Caco-2 (cell line): ENCODE results near the gene GDF15. TPM values are rescaled to one million over a fixed set of nuclear protein-coding genes. Genes with fewer than 3 reads are reported as not detected.

Source experiments
- BruUV-seq: library from RNA; stranded (reverse); fragments of 400-500 nt; replicated peaks from 2 replicates; lab custom pipeline; 2021; lab: Mats Ljungman, UMichigan
- CTCF ChIA-PET: fragments of 300-600 bp; sonication (Branson Sonifier 250); formaldehyde crosslinking; loops from one replicate; lab custom pipeline; 2022; ENCODE audit warnings: antibody characterized with exemption; lab: Charles Lee
- POLR2A ChIA-PET: fragments of 300-600 bp; sonication (Branson Sonifier 250); formaldehyde crosslinking; loops from one replicate; lab custom pipeline; 2022; ENCODE audit warnings: antibody characterized with exemption; lab: Charles Lee
- DNase-seq, 2 experiments: peaks; one replicate each; pipeline versions ENCODE4 v3.0.0 to v3.0.0-alpha.2; 2020 to 2022
- H3K27me3 ChIP-seq: replicated peaks from 2 replicates; pipeline ENCODE4 v1.6.0; 2011; ENCODE audit warnings: low read length; ENCODE audit not compliant: control insufficient read depth, insufficient read depth
- H3K36me3 ChIP-seq: 2 replicates; pipeline ENCODE4 v1.5.1; 2011; ENCODE audit warnings: low read length; ENCODE audit not compliant: control insufficient read depth, insufficient read depth
- H3K4me1 ChIP-seq: fragments of 250-450 bp; sonication (Bioruptor Pico); 2 replicates; pipeline ENCODE4 v1.5.1; 2020; ENCODE audit warnings: mild to moderate bottlenecking
- H3K4me3 ChIP-seq: 2 replicates; pipeline ENCODE4 v1.5.1; 2011; ENCODE audit warnings: low read depth, mild to moderate bottlenecking, control low read depth, low read length
- H3K9me3 ChIP-seq: fragments of 250-450 bp; sonication (Bioruptor Pico); 2 replicates; pipeline ENCODE4 v1.5.1; 2020; ENCODE audit warnings: mild to moderate bottlenecking, moderate library complexity
- H3K27ac Mint-ChIP-seq: one replicate; pipeline ENCODE4 v1.8.0; 2022; ENCODE audit warnings: mixed read lengths; ENCODE audit not compliant: unreplicated experiment
- H3K27me3 Mint-ChIP-seq: one replicate; pipeline ENCODE4 v1.8.0; 2022; ENCODE audit warnings: mixed read lengths; ENCODE audit not compliant: insufficient read depth, unreplicated experiment
- H3K36me3 Mint-ChIP-seq: one replicate; pipeline ENCODE4 v1.8.0; 2022; ENCODE audit warnings: mild to moderate bottlenecking, mixed read lengths; ENCODE audit not compliant: insufficient read depth, unreplicated experiment
- H3K4me1 Mint-ChIP-seq: one replicate; pipeline ENCODE4 v1.8.0; 2022; ENCODE audit warnings: low read depth, mixed read lengths; ENCODE audit not compliant: unreplicated experiment
- H3K4me3 Mint-ChIP-seq: one replicate; pipeline ENCODE4 v1.8.0; 2022; ENCODE audit warnings: mild to moderate bottlenecking, moderate library complexity, mixed read lengths; ENCODE audit not compliant: unreplicated experiment
- H3K9me3 Mint-ChIP-seq: one replicate; pipeline ENCODE4 v1.8.0; 2022; ENCODE audit warnings: mixed read lengths; ENCODE audit not compliant: unreplicated experiment
- intact Hi-C: fragments of 100-400 bp; cut with micrococcal nuclease; formaldehyde crosslinking; loops from one replicate; pipeline ENCODE4 v1.10.0; 2022; ENCODE audit not compliant: unreplicated experiment
- total RNA-seq: library from RNA; stranded (reverse); gene quantifications from 2 replicates; pipeline ENCODE4 v1.2.3, GENCODE V29; 2022
- TF ChIP-seq, protein P1 (sequence below), 2 experiments: fragments of 200-600 bp in 1 of 2; IDR thresholded peaks; 1 replicate in 1 of 2; 2 replicates in 1 of 2; pipeline versions ENCODE4 v1.5.1 to v1.8.0; 2011 to 2022; ENCODE audit warnings: antibody characterized with exemption in 1 of 2, control low read depth in 1 of 2, inconsistent platforms in 1 of 2, low read depth in 1 of 2, low read length in 1 of 2, mild to moderate bottlenecking in 1 of 2, moderate library complexity in 1 of 2; ENCODE audit not compliant: insufficient read depth in 1 of 2, severe bottlenecking in 1 of 2, unreplicated experiment in 1 of 2

The GDF15 gene
- total RNA-seq, 1 experiment from 2014 or later: 56.1 TPM

DNA sequence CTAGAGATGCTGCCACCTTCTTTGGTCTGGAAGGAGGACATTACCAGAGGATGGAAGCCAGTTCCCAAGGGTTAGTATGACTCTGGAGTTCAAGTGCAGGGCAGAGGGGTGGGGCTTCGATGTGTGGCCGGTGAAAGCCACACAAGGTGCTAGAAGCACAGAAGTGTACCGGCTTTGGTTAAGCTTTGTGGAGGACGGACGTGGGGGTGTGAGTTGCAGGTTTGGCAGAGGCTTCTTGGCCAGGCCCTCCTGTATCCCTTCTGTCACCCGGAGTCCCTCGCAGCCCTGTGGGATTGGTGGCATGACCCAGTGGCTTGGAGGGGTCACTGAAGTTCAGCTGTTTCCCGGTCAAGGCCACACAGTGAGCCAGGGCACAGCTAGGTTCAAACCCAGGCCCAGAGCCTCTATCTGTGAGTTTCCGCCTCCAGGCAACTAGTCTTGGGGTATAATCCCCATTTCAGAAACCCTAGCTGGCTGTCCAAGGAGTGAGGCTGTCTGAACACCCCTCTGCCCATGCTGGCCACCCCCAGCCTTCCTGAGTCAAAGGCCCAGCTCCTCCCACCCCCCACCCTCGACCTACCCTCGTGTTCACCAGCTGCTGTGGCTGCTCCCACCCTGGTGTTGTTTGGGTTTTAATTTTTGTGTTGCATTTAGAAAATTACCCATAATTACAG, 28.7 kb downstream of the GDF15 start:
- Histone ChIP-seq H3K4me3 (no peak overlapping the region), H3K4me1 (peaks cover 21% of the 10 kb centered on the region), H3K9me3 (no peaks in the 10 kb centered on the region), H3K27me3 (no peaks in the 10 kb centered on the region), H3K36me3 (no peaks in the 10 kb centered on the region)
- ChIA-PET CTCF (interaction anchor here (0.6 to 1.3 kb wide), 3 partner anchors 13 to 86 kb away, joined by 3 to 11 read pairs (median 5); partner anchors contain the start of gene GDF15), POLR2A (interaction anchor here (0.5 to 1.3 kb wide), 3 partner anchors 29 to 140 kb away, joined by 3 to 14 read pairs (median 3); partner anchors contain the start of genes GDF15, IQCN and JUND)
- H3K27ac Mint-ChIP-seq: no peak overlapping the region
- peaks cover 12% of the 10 kb centered on the region for H3K36me3 Mint-ChIP-seq
- peaks cover 6% of the 10 kb centered on the region for H3K4me1 Mint-ChIP-seq
- intact Hi-C loops: no loop called here
- no peaks in the 10 kb centered on the region for H3K9me3 Mint-ChIP-seq
- no peak overlapping the region for H3K4me3 Mint-ChIP-seq
- no peak for DNase-seq
- TF ChIP-seq, protein P1, sequence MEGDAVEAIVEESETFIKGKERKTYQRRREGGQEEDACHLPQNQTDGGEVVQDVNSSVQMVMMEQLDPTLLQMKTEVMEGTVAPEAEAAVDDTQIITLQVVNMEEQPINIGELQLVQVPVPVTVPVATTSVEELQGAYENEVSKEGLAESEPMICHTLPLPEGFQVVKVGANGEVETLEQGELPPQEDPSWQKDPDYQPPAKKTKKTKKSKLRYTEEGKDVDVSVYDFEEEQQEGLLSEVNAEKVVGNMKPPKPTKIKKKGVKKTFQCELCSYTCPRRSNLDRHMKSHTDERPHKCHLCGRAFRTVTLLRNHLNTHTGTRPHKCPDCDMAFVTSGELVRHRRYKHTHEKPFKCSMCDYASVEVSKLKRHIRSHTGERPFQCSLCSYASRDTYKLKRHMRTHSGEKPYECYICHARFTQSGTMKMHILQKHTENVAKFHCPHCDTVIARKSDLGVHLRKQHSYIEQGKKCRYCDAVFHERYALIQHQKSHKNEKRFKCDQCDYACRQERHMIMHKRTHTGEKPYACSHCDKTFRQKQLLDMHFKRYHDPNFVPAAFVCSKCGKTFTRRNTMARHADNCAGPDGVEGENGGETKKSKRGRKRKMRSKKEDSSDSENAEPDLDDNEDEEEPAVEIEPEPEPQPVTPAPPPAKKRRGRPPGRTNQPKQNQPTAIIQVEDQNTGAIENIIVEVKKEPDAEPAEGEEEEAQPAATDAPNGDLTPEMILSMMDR (IDR thresholded peaks at IDR 0.05; ENCODE audit: insufficient read depth in 1 of 2, low read depth in 1 of 2, low read length in 1 of 2, severe bottlenecking in 1 of 2, unreplicated experiment in 1 of 2): no peak
- H3K27me3 Mint-ChIP-seq: no peaks in the 10 kb centered on the region
- BruUV-seq: no TSS peak

DNA sequence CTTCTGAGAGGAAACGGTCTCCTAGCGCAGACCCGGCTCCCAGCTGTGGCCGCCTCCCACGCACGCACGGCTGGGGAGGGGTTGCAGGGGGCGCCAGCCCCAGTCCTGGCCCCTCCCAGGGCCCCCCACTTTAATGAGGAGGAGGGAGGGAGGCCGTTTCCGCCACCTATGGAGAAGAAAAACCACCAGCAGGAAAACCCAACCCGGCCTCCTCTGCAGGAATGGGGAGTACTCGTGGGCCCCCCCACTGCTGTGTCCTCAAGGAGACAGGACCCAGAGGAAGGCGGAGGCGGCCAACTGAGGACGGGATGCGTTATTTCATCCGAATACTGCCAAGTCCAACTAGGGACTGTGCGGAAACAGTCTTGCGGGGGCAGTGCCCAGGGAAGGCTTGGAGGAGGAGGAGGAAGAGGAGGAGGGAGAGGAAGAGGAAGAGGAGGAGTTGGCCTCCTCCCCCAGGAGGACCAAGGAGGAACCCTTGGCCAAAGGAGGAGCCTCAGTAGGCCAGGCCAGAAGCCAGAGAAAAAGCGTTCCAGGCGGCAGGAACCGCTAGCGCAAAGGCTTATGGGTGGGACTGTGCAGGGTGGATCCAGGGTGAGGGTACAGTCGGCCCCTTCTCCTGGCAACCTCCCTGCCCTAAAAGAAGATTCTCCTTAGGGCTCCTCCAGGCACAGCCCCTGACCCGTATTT, 29.4 kb downstream of the GDF15 start:
- TF ChIP-seq, protein P1 (IDR thresholded peaks at IDR 0.05; ENCODE audit: insufficient read depth in 1 of 2, low read depth in 1 of 2, low read length in 1 of 2, severe bottlenecking in 1 of 2, unreplicated experiment in 1 of 2): no peak
- Mint-ChIP-seq H3K36me3 (peaks cover 16% of the 10 kb centered on the region), H3K27me3 (no peaks in the 10 kb centered on the region), H3K4me3 (peak overlapping the region; percentile 19), H3K27ac (peak overlapping the region; percentile 34), H3K9me3 (no peaks in the 10 kb centered on the region), H3K4me1 (peaks cover 3% of the 10 kb centered on the region)
- Histone ChIP-seq H3K9me3 (no peaks in the 10 kb centered on the region), H3K36me3 (no peaks in the 10 kb centered on the region), H3K27me3 (no peaks in the 10 kb centered on the region), H3K4me1 (peaks cover 23% of the 10 kb centered on the region), H3K4me3 (no peak overlapping the region)
- ChIA-PET POLR2A (no interaction called here), CTCF (interaction anchor here (0.6 to 1.0 kb wide), 2 partner anchors 14 to 30 kb away, joined by 3 to 5 read pairs; partner anchors contain the start of gene GDF15)
- intact Hi-C loops: no loop called here
- BruUV-seq: no TSS peak
- DNase-seq: no peak

DNA sequence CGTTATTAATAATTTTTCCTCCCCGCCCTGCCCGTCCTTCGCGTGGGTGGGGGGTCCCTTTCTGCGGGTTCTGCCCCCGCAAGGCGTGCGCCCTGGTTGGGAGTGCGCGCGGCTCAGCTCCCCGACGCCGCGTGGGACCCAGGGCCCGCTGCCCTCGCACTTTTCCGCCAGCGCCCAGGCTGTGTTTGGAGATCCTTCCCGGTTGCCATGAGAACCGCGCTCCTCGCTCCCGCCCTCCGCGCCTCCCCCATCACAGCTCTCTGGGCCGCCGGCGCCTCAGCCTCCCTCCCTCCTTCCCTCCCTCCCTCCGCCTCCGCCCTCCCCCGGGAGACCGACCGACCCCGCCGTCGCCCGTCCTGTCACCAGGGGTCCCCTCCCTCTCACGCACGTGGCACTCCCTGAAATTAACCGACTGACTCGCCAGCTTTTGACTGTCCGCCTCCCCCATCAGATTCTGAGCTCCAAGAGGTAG, 30.9 kb downstream of the GDF15 start:
- ChIA-PET CTCF (interaction anchor here (0.7 to 1.8 kb wide), 8 partner anchors 15 to 139 kb away, joined by 3 to 11 read pairs (median 4); partner anchors contain the start of gene GDF15), POLR2A (interaction anchor here (0.5 to 4.0 kb wide), 9 partner anchors 15 to 192 kb away, joined by 3 to 32 read pairs (median 4); partner anchors contain the start of genes JUND and LSM4)
- no peaks in the 10 kb centered on the region for H3K4me1 Mint-ChIP-seq
- H3K4me3 Mint-ChIP-seq: peak overlapping the region; percentile 89
- no peaks in the 10 kb centered on the region for H3K27me3 Mint-ChIP-seq
- H3K27me3 ChIP-seq: no peaks in the 10 kb centered on the region
- intact Hi-C loops: no loop called here
- peak; percentile 87 to 88 for DNase-seq
- BruUV-seq: no TSS peak
- TF ChIP-seq, protein P1 (IDR thresholded peaks at IDR 0.05; ENCODE audit: insufficient read depth in 1 of 2, low read depth in 1 of 2, low read length in 1 of 2, severe bottlenecking in 1 of 2, unreplicated experiment in 1 of 2): no peak
- H3K9me3 Mint-ChIP-seq: no peaks in the 10 kb centered on the region
- H3K36me3 ChIP-seq: no peaks in the 10 kb centered on the region
- peak overlapping the region; percentile 57 for H3K4me3 ChIP-seq
- peaks cover 33% of the 10 kb centered on the region for H3K4me1 ChIP-seq
- peaks cover 18% of the 10 kb centered on the region for H3K36me3 Mint-ChIP-seq
- peak overlapping the region; percentile 91 for H3K27ac Mint-ChIP-seq
- H3K9me3 ChIP-seq: no peaks in the 10 kb centered on the region
